GM19099 (cell line): ENCODE results near the gene TRIM47.

Experiments used
- POLR2A ChIP-seq: IDR thresholded peaks from 3 replicates; pipeline ENCODE4 v1.6.1; 2011; ENCODE audit warnings: low read depth; ENCODE audit not compliant: insufficient read length; ENCODE audit errors: extremely low read depth

Gene TRIM47

GRCh38 chr17:75878174-75878998 lies at the start of gene TRIM47:
TRIM47 (minus strand) TSS chr17:75878581; CDS start chr17:75878548, 33 bp downstream.
- no peak for TF ChIP-seq POLR2A

GRCh38 chr17:75927286-75927922 lies 49.0 kb upstream of the TRIM47 start:
- TF ChIP-seq POLR2A, result no peak

- TF ChIP-seq POLR2A, result no peak
Observed at GRCh38 chr17:75926456-75926855, 48.1 kb upstream of the TRIM47 start.

GRCh38 chr17:75925912-75926311 lies 47.5 kb upstream of the TRIM47 start:
- TF ChIP-seq POLR2A, result no peak

- no peak for TF ChIP-seq POLR2A
Observed at GRCh38 chr17:75925103-75925502, 46.7 kb upstream of the TRIM47 start.

- TF ChIP-seq POLR2A, result no peak
Observed at GRCh38 chr17:75922963-75923874, 44.8 kb upstream of the TRIM47 start.

GRCh38 chr17:75922173-75922961 lies 44.0 kb upstream of the TRIM47 start:
- TF ChIP-seq POLR2A, result no peak

- TF ChIP-seq POLR2A, result no peak
Observed at GRCh38 chr17:75921596-75921995, 43.2 kb upstream of the TRIM47 start.

- TF ChIP-seq POLR2A, result no peak
Observed at GRCh38 chr17:75920045-75920560, 41.7 kb upstream of the TRIM47 start.

- TF ChIP-seq POLR2A, result no peak
Observed at GRCh38 chr17:75919611-75920010, 41.2 kb upstream of the TRIM47 start.

GRCh38 chr17:75917917-75918445 lies 39.6 kb upstream of the TRIM47 start:
- TF ChIP-seq POLR2A, result no peak

- no peak for TF ChIP-seq POLR2A
Observed at GRCh38 chr17:75917141-75917916, 38.9 kb upstream of the TRIM47 start.

GRCh38 chr17:75915268-75915667 lies 36.9 kb upstream of the TRIM47 start:
- TF ChIP-seq POLR2A, result no peak

GRCh38 chr17:75914643-75915267 lies 36.4 kb upstream of the TRIM47 start:
- no peak for TF ChIP-seq POLR2A
